Glomerular endothelial cell (primary cell): Measurements from ENCODE around the gene BTBD16. TPM values are rescaled to one million over a fixed set of nuclear protein-coding genes. Genes with fewer than 3 reads are reported as not detected.

Source experiments
- DNase-seq: peaks from one replicate; pipeline ENCODE4 v3.0.0-alpha.2; 2011; ENCODE audit warnings: low read depth, low spot score; ENCODE audit errors: extremely low read depth
- total RNA-seq: library from RNA; depleted of rRNA; stranded (reverse); fragments of >200 nt; gene quantifications from 2 replicates; pipeline ENCODE4 v1.2.3, GENCODE V29; 2015

The BTBD16 gene
- total RNA-seq, 1 donor from 2014 or later, result 0.47 TPM

- no peak for DNase-seq
These were observed 37.5 kb downstream of the BTBD16 start for GRCh38 chr10:122308417-122309141.

GRCh38 chr10:122310311-122311050, 39.4 kb downstream of the BTBD16 start:
- DNase-seq, result peak; percentile 83

- no peak for DNase-seq
These were observed 39.9 kb downstream of the BTBD16 start for GRCh38 chr10:122311051-122311410.

- no peak for DNase-seq
These were observed 40.6 kb downstream of the BTBD16 start for GRCh38 chr10:122311716-122312115.

- DNase-seq, result no peak
These were observed 45.3 kb downstream of the BTBD16 start for GRCh38 chr10:122316224-122316884.

GRCh38 chr10:122321960-122322359, 50.9 kb downstream of the BTBD16 start:
- DNase-seq, result no peak

- DNase-seq, result no peak
These were observed 52.1 kb downstream of the BTBD16 start for GRCh38 chr10:122323189-122323588.

- no peak for DNase-seq
These were observed 53.0 kb downstream of the BTBD16 start for GRCh38 chr10:122323941-122324675.

GRCh38 chr10:122325235-122325634, 54.1 kb downstream of the BTBD16 start:
- DNase-seq, result no peak

- DNase-seq, result no peak
These were observed 55.3 kb downstream of the BTBD16 start for GRCh38 chr10:122326385-122326784.

- DNase-seq, result no peak
These were observed 55.7 kb downstream of the BTBD16 start for GRCh38 chr10:122326806-122327205.

- no peak for DNase-seq
These were observed 56.4 kb downstream of the BTBD16 start for GRCh38 chr10:122327237-122328206.

GRCh38 chr10:122328676-122329075, 57.6 kb downstream of the BTBD16 start:
- DNase-seq, result no peak

GRCh38 chr10:122329416-122329815, 58.3 kb downstream of the BTBD16 start:
- no peak for DNase-seq

- DNase-seq, result no peak
These were observed 60.0 kb downstream of the BTBD16 start for GRCh38 chr10:122331100-122331499.

- no peak for DNase-seq
These were observed 60.7 kb downstream of the BTBD16 start for GRCh38 chr10:122331615-122332446.

- DNase-seq, result no peak
These were observed 61.9 kb downstream of the BTBD16 start for GRCh38 chr10:122333037-122333436.

GRCh38 chr10:122336332-122336731, 65.2 kb downstream of the BTBD16 start:
- no peak for DNase-seq

GRCh38 chr10:122336961-122337360, 65.9 kb downstream of the BTBD16 start:
- no peak for DNase-seq
